ENCODE data around the gene PDHA2.

- no peak for TF ChIP-seq CTCF (IDR thresholded peaks at IDR 0.05; ENCODE audit: insufficient read depth, low read length, poor library complexity, severe bottlenecking)
- no peak for TF ChIP-seq EZH2phosphoT487 (conservative IDR thresholded peaks at IDR 0.05; ENCODE audit: low read length)
These were observed 8.1 kb downstream of the PDHA2 start for GRCh38 chr4:95847908-95848460.
